A673 (cell line): ENCODE data around the gene C20orf144.

ENCODE experiments used
- EZH2 ChIP-seq: fragments of 200-600 bp; sonication (generic); IDR thresholded peaks from 2 replicates; pipeline ENCODE4 v1.6.1; 2017; ENCODE audit warnings: borderline replicate concordance, low read depth, mild to moderate bottlenecking, mixed read lengths, antibody characterized with exemption, low read length; ENCODE audit not compliant: poor library complexity, severe bottlenecking
- TF ChIP-seq, protein P1 (sequence below): fragments of 300-800, 200-600 bp; sonication (generic); conservative IDR thresholded peaks from 2 replicates; pipeline ENCODE4 v1.5.1; 2017; ENCODE audit warnings: low read depth, mild to moderate bottlenecking, antibody characterized with exemption, low read length, moderate library complexity, mixed read lengths

DNA sequence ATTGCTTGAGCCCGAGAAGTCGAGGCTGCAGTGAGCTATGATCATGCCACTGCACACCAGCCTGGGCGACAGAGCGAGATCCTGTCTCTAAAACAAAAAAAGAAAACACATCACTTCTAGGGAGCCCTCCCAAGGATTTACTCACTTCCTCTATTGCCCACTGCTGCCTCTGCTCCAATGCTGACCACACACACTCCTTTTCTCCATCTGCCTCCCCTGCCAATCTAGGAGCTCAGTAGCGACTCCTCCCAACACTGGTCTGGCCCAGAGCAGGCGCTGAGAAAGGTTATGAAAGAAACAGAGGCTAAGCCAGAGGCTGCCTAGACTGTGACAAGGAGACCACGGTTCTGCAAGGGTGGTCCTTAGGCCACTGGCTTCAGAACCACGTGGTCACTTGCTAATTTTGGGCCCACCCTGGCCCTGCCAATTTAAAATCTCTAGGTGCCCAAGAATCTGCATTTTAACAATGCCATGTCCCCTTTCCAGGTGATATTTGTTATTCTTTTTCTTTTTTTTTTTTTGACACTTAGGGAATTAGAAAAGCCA lies 25.3 kb downstream of the C20orf144 start:
- TF ChIP-seq, protein P1, sequence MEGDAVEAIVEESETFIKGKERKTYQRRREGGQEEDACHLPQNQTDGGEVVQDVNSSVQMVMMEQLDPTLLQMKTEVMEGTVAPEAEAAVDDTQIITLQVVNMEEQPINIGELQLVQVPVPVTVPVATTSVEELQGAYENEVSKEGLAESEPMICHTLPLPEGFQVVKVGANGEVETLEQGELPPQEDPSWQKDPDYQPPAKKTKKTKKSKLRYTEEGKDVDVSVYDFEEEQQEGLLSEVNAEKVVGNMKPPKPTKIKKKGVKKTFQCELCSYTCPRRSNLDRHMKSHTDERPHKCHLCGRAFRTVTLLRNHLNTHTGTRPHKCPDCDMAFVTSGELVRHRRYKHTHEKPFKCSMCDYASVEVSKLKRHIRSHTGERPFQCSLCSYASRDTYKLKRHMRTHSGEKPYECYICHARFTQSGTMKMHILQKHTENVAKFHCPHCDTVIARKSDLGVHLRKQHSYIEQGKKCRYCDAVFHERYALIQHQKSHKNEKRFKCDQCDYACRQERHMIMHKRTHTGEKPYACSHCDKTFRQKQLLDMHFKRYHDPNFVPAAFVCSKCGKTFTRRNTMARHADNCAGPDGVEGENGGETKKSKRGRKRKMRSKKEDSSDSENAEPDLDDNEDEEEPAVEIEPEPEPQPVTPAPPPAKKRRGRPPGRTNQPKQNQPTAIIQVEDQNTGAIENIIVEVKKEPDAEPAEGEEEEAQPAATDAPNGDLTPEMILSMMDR: no peak
- TF ChIP-seq EZH2: no peak
